Ishikawa (cell line): ENCODE measurements around the gene LDAF1.

Experiments
- CEBPB ChIP-seq: IDR thresholded peaks from 2 replicates; pipeline ENCODE4 v1.6.1; 2012
- CREB1 ChIP-seq: IDR thresholded peaks from 2 replicates; pipeline ENCODE4 v1.6.1; 2012; ENCODE audit warnings: low read depth
- EGR1 ChIP-seq: IDR thresholded peaks from 2 replicates; pipeline ENCODE4 v1.6.1; 2012
- EP300 ChIP-seq: IDR thresholded peaks from 2 replicates; pipeline ENCODE4 v1.6.1; 2012; ENCODE audit warnings: borderline replicate concordance
- FOXM1 ChIP-seq: IDR thresholded peaks from 2 replicates; pipeline ENCODE4 v1.6.1; 2012; ENCODE audit warnings: low read depth, borderline replicate concordance
- NFIC ChIP-seq: IDR thresholded peaks from 2 replicates; pipeline ENCODE4 v1.6.1; 2012
- RAD21 ChIP-seq: IDR thresholded peaks from 2 replicates; pipeline ENCODE4 v1.6.1; 2012; ENCODE audit warnings: low read depth
- TAF1 ChIP-seq: IDR thresholded peaks from 2 replicates; pipeline ENCODE4 v1.6.1; 2012; ENCODE audit warnings: low read depth, mild to moderate bottlenecking
- TCF12 ChIP-seq: IDR thresholded peaks from 2 replicates; pipeline ENCODE4 v1.6.1; 2012; ENCODE audit warnings: low read depth
- TEAD4 ChIP-seq: IDR thresholded peaks from 2 replicates; pipeline ENCODE4 v1.6.1; 2012
- YY1 ChIP-seq: IDR thresholded peaks from 2 replicates; pipeline ENCODE4 v1.6.1; 2012; ENCODE audit warnings: low read depth
- ZBTB7A ChIP-seq: IDR thresholded peaks from 2 replicates; pipeline ENCODE4 v1.6.1; 2012; ENCODE audit warnings: low read depth
- TF ChIP-seq, protein P1 (sequence below): IDR thresholded peaks from 2 replicates; pipeline ENCODE4 v1.6.1; 2012
- TF ChIP-seq, protein P2 (sequence below): IDR thresholded peaks from 2 replicates; pipeline ENCODE4 v1.6.1; 2012
- TF ChIP-seq, protein P3 (sequence below): IDR thresholded peaks from 2 replicates; pipeline ENCODE4 v1.6.1; 2012; ENCODE audit warnings: low read depth, mild to moderate bottlenecking

Gene LDAF1

DNA sequence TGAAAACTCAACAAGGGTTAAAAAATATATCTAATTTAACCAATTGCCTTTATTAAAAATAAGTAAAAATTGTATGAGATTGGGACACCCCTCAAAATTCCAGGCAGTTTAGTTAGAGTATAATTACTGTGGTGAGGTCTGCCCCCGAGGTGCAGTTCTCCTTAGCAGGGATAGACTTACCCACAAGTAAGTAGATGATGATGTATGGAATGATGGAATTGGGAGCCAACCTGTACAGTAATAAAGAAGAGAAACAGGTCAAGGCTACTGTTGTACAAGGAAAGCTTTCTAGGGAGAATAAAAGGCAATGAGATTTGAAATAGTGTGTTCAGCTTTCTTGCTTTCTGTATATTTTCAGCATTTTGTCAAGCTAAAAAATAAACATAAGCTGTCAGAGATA, 1.8 kb downstream of the LDAF1 start:
- TF ChIP-seq ZBTB7A (no peak), NFIC (no peak), CEBPB (no peak)
- TF ChIP-seq, protein P1, sequence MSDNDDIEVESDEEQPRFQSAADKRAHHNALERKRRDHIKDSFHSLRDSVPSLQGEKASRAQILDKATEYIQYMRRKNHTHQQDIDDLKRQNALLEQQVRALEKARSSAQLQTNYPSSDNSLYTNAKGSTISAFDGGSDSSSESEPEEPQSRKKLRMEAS = no peak
- TF ChIP-seq, protein P2, sequence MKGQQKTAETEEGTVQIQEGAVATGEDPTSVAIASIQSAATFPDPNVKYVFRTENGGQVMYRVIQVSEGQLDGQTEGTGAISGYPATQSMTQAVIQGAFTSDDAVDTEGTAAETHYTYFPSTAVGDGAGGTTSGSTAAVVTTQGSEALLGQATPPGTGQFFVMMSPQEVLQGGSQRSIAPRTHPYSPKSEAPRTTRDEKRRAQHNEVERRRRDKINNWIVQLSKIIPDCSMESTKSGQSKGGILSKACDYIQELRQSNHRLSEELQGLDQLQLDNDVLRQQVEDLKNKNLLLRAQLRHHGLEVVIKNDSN = no peak

DNA sequence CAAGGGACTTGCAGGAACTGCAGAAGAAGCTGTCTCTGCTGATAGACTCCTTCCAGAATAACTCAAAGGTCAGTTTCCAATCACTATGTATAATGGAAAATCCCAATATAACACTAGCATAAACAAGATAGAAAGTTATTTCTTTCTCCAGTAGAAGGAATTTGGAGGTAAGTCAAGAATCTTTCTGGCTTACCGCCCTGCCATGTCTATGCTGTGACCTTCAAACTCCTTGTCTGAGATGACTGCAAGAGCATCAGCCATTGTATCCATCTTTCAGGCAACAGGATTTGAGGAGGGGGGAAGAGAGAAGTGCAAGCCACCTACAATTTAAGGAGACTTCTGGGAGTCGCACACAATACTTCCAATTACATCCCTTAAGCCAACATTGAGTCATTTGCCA, 2.7 kb downstream of the LDAF1 start:
- TF ChIP-seq TAF1 (no peak), RAD21 (no peak), TEAD4 (no peak), CREB1 (no peak)

DNA sequence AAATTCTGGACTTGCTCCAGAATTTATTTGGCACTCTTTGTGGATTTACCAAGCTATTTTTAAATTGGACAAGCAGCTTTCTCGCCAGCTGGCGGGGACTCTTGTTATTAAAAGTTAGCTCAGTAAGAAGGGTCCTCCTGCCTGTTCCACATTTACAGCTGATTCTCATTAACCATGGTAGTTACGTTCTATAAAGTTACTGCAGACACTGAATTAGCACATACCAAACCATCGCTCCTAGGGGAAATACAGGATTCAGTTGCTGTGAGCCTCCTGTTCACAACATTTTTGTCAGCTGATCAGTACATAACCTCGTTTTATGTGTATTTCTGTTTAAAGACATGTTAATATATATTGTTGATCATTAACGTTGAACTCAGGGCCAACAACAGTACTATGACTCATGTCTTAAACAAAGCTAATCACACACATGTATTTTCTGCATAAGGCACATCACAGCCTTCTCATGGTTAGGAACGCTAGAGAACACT, 4.2 kb downstream of the LDAF1 start:
- TF ChIP-seq, protein P2 = no peak
- no peak for TF ChIP-seq YY1
- TF ChIP-seq CREB1 = no peak
- TF ChIP-seq NFIC = no peak
- no peak for TF ChIP-seq TCF12
- TF ChIP-seq FOXM1 = no peak
- TF ChIP-seq TEAD4 = no peak
- TF ChIP-seq, protein P1 = no peak
- no peak for TF ChIP-seq EP300

DNA sequence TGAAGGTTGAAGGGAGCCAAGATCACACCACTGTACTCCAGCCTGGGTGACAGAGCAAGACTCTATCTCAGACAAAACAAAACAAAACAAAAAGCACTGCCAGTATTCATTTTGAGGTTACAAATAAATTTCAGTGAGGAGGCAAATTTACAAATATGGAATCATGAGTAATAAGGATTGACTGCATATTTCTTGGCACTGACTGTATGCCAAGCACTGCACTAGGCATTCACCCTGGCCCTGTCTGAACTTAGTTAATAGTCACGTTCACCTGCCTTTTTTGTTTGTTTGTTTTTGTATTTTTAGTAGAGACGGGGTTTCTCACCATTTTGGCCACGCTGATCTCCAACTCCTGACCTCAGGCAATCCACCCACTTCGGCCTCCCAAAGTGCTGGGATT, 5.1 kb downstream of the LDAF1 start:
- TF ChIP-seq FOXM1 (no peak), NFIC (no peak), TCF12 (no peak), CREB1 (no peak), RAD21 (no peak), ZBTB7A (no peak)
- TF ChIP-seq, protein P3, sequence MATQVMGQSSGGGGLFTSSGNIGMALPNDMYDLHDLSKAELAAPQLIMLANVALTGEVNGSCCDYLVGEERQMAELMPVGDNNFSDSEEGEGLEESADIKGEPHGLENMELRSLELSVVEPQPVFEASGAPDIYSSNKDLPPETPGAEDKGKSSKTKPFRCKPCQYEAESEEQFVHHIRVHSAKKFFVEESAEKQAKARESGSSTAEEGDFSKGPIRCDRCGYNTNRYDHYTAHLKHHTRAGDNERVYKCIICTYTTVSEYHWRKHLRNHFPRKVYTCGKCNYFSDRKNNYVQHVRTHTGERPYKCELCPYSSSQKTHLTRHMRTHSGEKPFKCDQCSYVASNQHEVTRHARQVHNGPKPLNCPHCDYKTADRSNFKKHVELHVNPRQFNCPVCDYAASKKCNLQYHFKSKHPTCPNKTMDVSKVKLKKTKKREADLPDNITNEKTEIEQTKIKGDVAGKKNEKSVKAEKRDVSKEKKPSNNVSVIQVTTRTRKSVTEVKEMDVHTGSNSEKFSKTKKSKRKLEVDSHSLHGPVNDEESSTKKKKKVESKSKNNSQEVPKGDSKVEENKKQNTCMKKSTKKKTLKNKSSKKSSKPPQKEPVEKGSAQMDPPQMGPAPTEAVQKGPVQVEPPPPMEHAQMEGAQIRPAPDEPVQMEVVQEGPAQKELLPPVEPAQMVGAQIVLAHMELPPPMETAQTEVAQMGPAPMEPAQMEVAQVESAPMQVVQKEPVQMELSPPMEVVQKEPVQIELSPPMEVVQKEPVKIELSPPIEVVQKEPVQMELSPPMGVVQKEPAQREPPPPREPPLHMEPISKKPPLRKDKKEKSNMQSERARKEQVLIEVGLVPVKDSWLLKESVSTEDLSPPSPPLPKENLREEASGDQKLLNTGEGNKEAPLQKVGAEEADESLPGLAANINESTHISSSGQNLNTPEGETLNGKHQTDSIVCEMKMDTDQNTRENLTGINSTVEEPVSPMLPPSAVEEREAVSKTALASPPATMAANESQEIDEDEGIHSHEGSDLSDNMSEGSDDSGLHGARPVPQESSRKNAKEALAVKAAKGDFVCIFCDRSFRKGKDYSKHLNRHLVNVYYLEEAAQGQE = no peak

DNA sequence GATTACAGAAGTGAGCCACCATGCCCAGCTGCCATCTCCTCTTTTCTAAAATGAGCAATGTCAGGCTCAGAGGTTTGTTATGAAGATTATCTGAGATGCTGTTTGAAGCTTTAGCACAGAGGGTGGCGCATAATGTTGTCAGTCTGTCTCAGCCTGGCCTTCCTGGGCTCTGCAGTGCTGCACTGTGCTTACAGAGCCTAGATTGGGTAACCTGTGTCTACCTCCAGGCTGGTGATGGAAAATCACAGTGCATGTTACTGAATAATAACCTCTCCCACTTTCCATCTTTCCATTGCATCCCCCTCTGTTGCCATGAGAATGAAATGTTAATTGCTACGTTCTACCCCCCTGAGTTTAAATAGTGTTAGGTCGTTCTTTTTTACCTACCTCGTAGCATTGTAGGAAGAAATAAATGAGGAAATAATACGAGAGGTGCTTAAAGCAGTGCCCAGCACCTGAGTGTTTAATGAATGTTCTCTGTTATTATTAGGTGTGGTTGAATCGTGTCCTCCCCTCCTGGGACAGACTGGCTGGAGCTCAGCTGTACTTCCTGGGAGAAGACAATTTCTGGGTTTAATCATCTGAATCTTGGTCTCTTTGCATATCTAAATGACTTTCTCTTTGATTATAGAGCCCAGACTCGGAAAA, 6.2 kb downstream of the LDAF1 start:
- TF ChIP-seq, protein P3 = no peak
- TF ChIP-seq FOXM1 (no peak), EGR1 (no peak)

DNA sequence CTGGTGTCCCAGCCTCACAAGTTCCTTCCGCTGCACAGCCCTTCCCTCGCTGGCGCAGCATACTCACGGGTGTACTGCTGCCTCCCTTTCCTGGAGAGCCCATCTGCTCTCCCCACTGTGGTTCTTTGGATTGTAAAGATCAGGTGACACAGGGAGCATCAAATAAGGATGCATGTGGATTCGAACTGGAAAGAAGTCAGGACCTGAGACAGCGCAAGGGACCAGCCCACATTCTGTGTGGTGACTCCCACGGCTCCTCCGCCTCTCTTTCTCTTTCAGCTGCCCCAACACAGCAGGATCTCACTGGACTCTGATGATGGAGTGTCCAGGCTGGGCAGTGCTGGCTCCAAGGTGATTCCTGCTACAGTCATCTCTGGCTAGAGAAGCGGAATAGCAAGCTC, 8.1 kb downstream of the LDAF1 start:
- TF ChIP-seq TCF12 (no peak), CREB1 (no peak), ZBTB7A (no peak), NFIC (no peak)
- TF ChIP-seq, protein P3 = peak; percentile 83
